Hematopoietic multipotent progenitor cell treated with erythropoietin and hydrocortisone succinate and interleukin-3 and kit ligand, for 15 days (in vitro differentiated cells): Measurements from ENCODE around the gene ILRUN.
"Not testable (repeated sequence)": the region's sequence is repeated elsewhere in the genome, so short reads cannot be mapped to it uniquely, and the experiment has no call there.

ENCODE experiments used
- DNase-seq: peaks from one replicate; pipeline ENCODE4 v3.0.0-alpha.2; 2015; ENCODE audit warnings: low spot score

The ILRUN gene

GRCh38 chr6:34697544-34697836 is 923 bp upstream of the ILRUN start:
- DNase-seq, result no peak

GRCh38 chr6:34696189-34696738 is 303 bp downstream of the ILRUN start:
- DNase-seq, result no peak

GRCh38 chr6:34695729-34696188 is 808 bp downstream of the ILRUN start:
- no peak for DNase-seq

- no peak for DNase-seq
These were observed 4.3 kb downstream of the ILRUN start for GRCh38 chr6:34692280-34692679.

GRCh38 chr6:34689742-34690141 is 6.8 kb downstream of the ILRUN start:
- DNase-seq, result no peak

- DNase-seq, result no peak
These were observed 7.6 kb downstream of the ILRUN start for GRCh38 chr6:34688956-34689355.

- DNase-seq, result no peak
These were observed 11.6 kb downstream of the ILRUN start for GRCh38 chr6:34684919-34685318.

GRCh38 chr6:34684364-34684763 is 12.2 kb downstream of the ILRUN start:
- no peak for DNase-seq

- no peak for DNase-seq
These were observed 15.6 kb downstream of the ILRUN start for GRCh38 chr6:34680802-34681515.

GRCh38 chr6:34680313-34680712 is 16.3 kb downstream of the ILRUN start:
- DNase-seq, result not testable (repeated sequence)

- no peak for DNase-seq
These were observed 16.9 kb downstream of the ILRUN start for GRCh38 chr6:34679552-34680253.

- DNase-seq, result no peak
These were observed 20.4 kb downstream of the ILRUN start for GRCh38 chr6:34676140-34676539.

GRCh38 chr6:34674930-34675329 is 21.6 kb downstream of the ILRUN start:
- DNase-seq, result not testable (repeated sequence)

- DNase-seq, result no peak
These were observed 22.3 kb downstream of the ILRUN start for GRCh38 chr6:34674268-34674639.

GRCh38 chr6:34673064-34673463 is 23.5 kb downstream of the ILRUN start:
- no peak for DNase-seq

- no peak for DNase-seq
These were observed 23.9 kb downstream of the ILRUN start for GRCh38 chr6:34672657-34673043.

- peak; percentile 90 for DNase-seq
These were observed 24.5 kb downstream of the ILRUN start for GRCh38 chr6:34671801-34672656.

GRCh38 chr6:34671367-34671766 is 25.2 kb downstream of the ILRUN start:
- DNase-seq, result no peak

- DNase-seq, result not testable (repeated sequence)
These were observed 27.8 kb downstream of the ILRUN start for GRCh38 chr6:34668799-34669198.

GRCh38 chr6:34667481-34668238 is 28.9 kb downstream of the ILRUN start:
- DNase-seq, result no peak

GRCh38 chr6:34665019-34665418 is 31.5 kb downstream of the ILRUN start:
- DNase-seq, result no peak
